Transverse colon (tissue), 4 donors: ENCODE measurements around the gene PLD5. TPM values are rescaled to one million over a fixed set of nuclear protein-coding genes. Genes with fewer than 3 reads are reported as not detected.

Experiments
- DNase-seq: peaks from one replicate; pipeline ENCODE4 v3.0.0-alpha.2; 2019
- H3K27ac ChIP-seq, 4 donors: fragments of 200-600 bp; sonication (generic); 2 replicates each; pipeline ENCODE4 v1.5.1; 2016 to 2018; ENCODE audit warnings: inconsistent platforms in 4 of 4
- H3K27me3 ChIP-seq: fragments of 200-600 bp; sonication (generic); 2 replicates; pipeline ENCODE4 v1.5.1; 2017; ENCODE audit warnings: inconsistent platforms
- H3K36me3 ChIP-seq, 4 donors: fragments of 200-600 bp; sonication (generic); 2 replicates each; pipeline ENCODE4 v1.5.1; 2017 to 2019; ENCODE audit warnings: inconsistent platforms in 4 of 4
- H3K4me1 ChIP-seq, 4 donors: fragments of 200-600 bp; sonication (generic); 2 replicates each; pipeline ENCODE4 v1.5.1; 2017 to 2020; ENCODE audit warnings: inconsistent platforms in 4 of 4
- H3K4me3 ChIP-seq, 4 donors: fragments of 200-600 bp; sonication (generic); 1 replicate in 1 of 4; 2 replicates in 3 of 4; pipeline versions ENCODE4 v1.5.1 to v1.6.1; 2017 to 2019; ENCODE audit warnings: inconsistent platforms in 4 of 4
- H3K9me3 ChIP-seq, 2 donors: fragments of 200-600 bp; sonication (generic); 2 replicates each; pipeline ENCODE4 v1.5.1; 2017 to 2019; ENCODE audit warnings: inconsistent platforms in 2 of 2
- CTCF ChIP-seq, 5 experiments: fragments of 200-600 bp in 3 of 5; fragments of 450-650 bp in 2 of 5; sonication (generic) in 3 of 5; IDR thresholded peaks; 1 replicate in 2 of 5; 2 replicates in 3 of 5; pipeline ENCODE4 v1.5.1; 2016 to 2017; ENCODE audit warnings: antibody characterized with exemption in 5 of 5, inconsistent platforms in 3 of 5, mild to moderate bottlenecking in 2 of 5, moderate library complexity in 1 of 5
- EP300 ChIP-seq: sonication (generic); formaldehyde crosslinking; IDR thresholded peaks from one replicate; pipeline ENCODE4 v1.6.1; 2017; ENCODE audit warnings: antibody characterized with exemption, low read depth
- POLR2A ChIP-seq: fragments of 450-650 bp; IDR thresholded peaks from one replicate; pipeline ENCODE4 v1.6.1; 2016; ENCODE audit warnings: antibody characterized with exemption, mild to moderate bottlenecking, moderate library complexity
- POLR2AphosphoS5 ChIP-seq, 3 donors: sonication (generic); formaldehyde crosslinking; IDR thresholded peaks; one replicate each; pipeline ENCODE4 v1.6.1; 2016; ENCODE audit warnings: antibody characterized with exemption in 3 of 3
- WGBS, 2 donors: methylation state at CpG; one replicate each; pipeline ENCODE4 v1.1.5; 2018; ENCODE audit warnings: low coverage in 1 of 2; 5-methylcytosine and 5-hydroxymethylcytosine counted together
- in situ Hi-C, 4 donors: fragments of 200-750 bp; cut with MboI; loops; one replicate each; pipeline versions ENCODE4 v1.15.0 to v1.15.1; 2017; ENCODE audit warnings: low sequenced_read_pairs in 3 of 4, low pct_ligation_motif_present in 1 of 4, low pct_unique_long_range_greater_than_20kb in 1 of 4
- intact Hi-C: fragments of 100-400 bp; cut with DNase I; formaldehyde crosslinking; loops from one replicate; pipeline ENCODE4 v1.15.1; 2023; ENCODE audit warnings: low total_unique reads
- total RNA-seq, 4 donors: library from RNA; depleted of rRNA; stranded (reverse); fragments of >200 nt; gene quantifications; one replicate each; pipeline ENCODE4 v1.1.0, GENCODE V29; 2016

Gene PLD5
- total RNA-seq, 4 donors from 2014 or later, result 0.16 TPM; not detected in 3

GRCh38 chr1:242199776-242200458, 324.6 kb downstream of the PLD5 start:
- WGBS, 2 donors, result 78 to 85% methylated on average over 4 to 8 of the region's 8 CpGs
- H3K4me3 ChIP-seq, result no peak overlapping the region
- in situ Hi-C loops, result no loop called here
- H3K4me1 ChIP-seq, result no peaks in the 10 kb centered on the region
- no peaks in the 10 kb centered on the region for H3K36me3 ChIP-seq
- no peak for DNase-seq
- intact Hi-C loops, result no loop called here
- H3K27me3 ChIP-seq, result no peaks in the 10 kb centered on the region
- H3K27ac ChIP-seq, result no peak overlapping the region
- TF ChIP-seq EP300 (no peak), POLR2AphosphoS5 (IDR thresholded peaks at IDR 0.05) (no peak), CTCF (IDR thresholded peaks at IDR 0.05) (no peak), POLR2A (no peak)
- no peaks in the 10 kb centered on the region for H3K9me3 ChIP-seq

- TF ChIP-seq POLR2AphosphoS5 (IDR thresholded peaks at IDR 0.05) (no peak), CTCF (IDR thresholded peaks at IDR 0.05) (no peak), POLR2A (no peak), EP300 (no peak)
- Histone ChIP-seq H3K9me3 (no peaks in the 10 kb centered on the region), H3K27ac (no peak overlapping the region), H3K36me3 (no peaks in the 10 kb centered on the region), H3K27me3 (no peaks in the 10 kb centered on the region), H3K4me1 (no peaks in the 10 kb centered on the region), H3K4me3 (no peak overlapping the region)
- WGBS, 2 donors, result 74 to 76% methylated on average over 7 to 9 of the region's 9 CpGs
- in situ Hi-C loops (no loop called here), intact Hi-C loops (no loop called here)
- DNase-seq, result no peak
These were observed 326.3 kb downstream of the PLD5 start for GRCh38 chr1:242197907-242198820.

- Histone ChIP-seq H3K9me3 (no peaks in the 10 kb centered on the region), H3K4me1 (no peaks in the 10 kb centered on the region), H3K4me3 (no peak overlapping the region), H3K27me3 (no peaks in the 10 kb centered on the region), H3K27ac (no peak overlapping the region), H3K36me3 (no peaks in the 10 kb centered on the region)
- no peak for DNase-seq
- TF ChIP-seq EP300 (no peak), CTCF (IDR thresholded peaks at IDR 0.05) (no peak), POLR2A (no peak), POLR2AphosphoS5 (IDR thresholded peaks at IDR 0.05) (no peak)
- 80% methylated on average over 5 of the region's 5 CpGs; no CpG with 5 or more reads in 1 of the 2 donors for WGBS, 2 donors
- intact Hi-C loops (no loop called here), in situ Hi-C loops (no loop called here)
These were observed 327.6 kb downstream of the PLD5 start for GRCh38 chr1:242196914-242197313.

GRCh38 chr1:242196101-242196500, 328.4 kb downstream of the PLD5 start:
- TF ChIP-seq EP300 (no peak), CTCF (IDR thresholded peaks at IDR 0.05) (no peak), POLR2AphosphoS5 (IDR thresholded peaks at IDR 0.05) (no peak), POLR2A (no peak)
- H3K27ac ChIP-seq, result no peak overlapping the region
- in situ Hi-C loops (no loop called here), intact Hi-C loops (no loop called here)
- no peaks in the 10 kb centered on the region for H3K27me3 ChIP-seq
- H3K4me3 ChIP-seq, result no peak overlapping the region
- 81 to 88% methylated on average over 7 of the region's 7 CpGs for WGBS, 2 donors
- no peaks in the 10 kb centered on the region for H3K36me3 ChIP-seq
- DNase-seq, result no peak
- H3K4me1 ChIP-seq, result no peaks in the 10 kb centered on the region
- no peaks in the 10 kb centered on the region for H3K9me3 ChIP-seq
